HG02870 (cell line): Measurements from ENCODE around the gene PRKACB.
"Not testable (repeated sequence)": the region's sequence is repeated elsewhere in the genome, so short reads cannot be mapped to it uniquely, and the experiment has no call there.

Experiments used
- ATAC-seq: cut with Tn5 transposase; IDR thresholded peaks from one replicate; pipeline ENCODE4 v1.9.1; 2021; ENCODE audit warnings: mild to moderate bottlenecking, moderate library complexity; ENCODE audit not compliant: unreplicated experiment

Gene PRKACB

DNA sequence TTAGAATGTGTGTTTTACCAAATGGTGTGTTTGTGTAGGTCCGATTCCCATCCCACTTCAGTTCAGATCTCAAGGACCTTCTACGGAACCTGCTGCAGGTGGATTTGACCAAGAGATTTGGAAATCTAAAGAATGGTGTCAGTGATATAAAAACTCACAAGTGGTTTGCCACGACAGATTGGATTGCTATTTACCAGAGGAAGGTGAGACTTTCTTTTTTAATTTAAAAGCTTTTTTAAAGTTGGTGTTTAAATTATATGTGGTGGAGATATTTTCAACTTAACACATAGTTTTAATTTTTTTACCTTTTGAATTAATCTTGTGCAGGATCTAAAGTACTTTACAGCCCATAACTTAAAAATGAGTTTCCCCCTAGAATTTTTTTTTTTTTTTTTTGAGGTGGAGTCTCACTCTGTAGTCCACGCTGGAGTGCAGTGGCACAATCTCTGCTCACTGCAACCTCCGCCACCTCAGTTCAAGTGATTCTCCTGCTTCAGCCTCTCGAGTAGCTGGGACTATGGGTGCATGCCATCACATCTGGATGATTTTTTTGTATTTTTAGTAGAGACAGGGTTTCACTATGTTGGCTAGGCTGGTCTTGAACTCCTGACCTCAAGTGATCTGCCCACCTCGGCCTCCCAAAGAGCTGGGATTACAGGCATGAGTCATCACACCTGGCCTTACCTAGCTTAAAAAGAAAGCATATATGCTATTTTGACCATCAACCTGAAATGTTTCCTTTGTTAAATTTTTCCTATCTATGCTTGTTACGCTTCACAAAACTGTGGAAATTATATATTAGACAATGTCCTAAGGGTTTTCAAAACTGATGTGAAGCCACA is 70.3 kb downstream of the PRKACB start:
- no peak for ATAC-seq

DNA sequence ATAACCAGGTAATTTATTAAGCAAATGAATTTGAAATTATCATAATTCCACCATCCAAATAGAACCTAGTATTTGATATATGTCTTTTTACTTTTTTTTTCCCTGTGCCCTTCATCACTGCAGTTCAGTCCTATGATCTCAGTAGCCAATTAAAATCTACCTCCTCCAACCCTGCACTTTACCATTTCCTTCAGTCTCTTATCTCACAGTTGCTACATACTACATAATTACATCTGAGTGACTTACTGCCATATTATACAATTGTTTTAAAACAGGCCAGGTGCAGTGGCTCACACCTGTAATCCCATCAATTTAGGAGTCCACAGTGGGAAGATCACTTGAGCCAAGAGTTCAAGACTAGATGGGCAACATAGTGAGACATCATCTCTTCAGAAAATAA is 73.2 kb downstream of the PRKACB start:
- ATAC-seq, result no peak

DNA sequence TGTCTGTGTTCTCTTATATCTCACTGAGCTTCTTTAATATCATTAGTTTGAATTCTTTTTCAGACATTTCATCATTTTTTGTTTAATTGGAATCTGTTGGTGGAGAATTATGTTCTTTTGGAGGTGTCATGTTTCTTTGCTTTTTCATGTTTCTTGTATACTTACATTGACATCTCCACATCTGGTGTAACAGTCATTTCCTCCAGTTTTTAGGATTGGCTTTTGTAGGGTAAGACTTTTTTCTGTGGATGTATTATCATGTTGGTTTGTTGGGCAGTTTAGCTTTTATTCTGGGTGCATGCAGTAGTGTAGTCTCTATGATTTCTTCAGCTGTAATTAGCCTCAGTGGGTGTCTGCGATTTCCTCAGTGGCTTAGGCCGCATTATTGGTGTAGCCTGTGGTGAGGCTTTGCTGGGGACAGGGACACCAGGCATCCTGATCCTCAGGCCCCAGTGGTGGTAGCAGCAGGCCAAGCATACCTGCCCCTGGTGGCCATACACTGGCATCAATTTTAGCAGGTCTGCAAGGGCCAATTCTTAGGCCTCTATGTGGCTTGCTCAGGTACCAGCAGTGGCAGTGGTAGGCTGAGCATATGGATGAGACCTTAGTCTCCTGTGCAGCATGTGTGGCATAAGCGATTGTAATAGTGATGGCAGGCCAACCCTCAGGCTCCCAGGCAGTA is 79.8 kb downstream of the PRKACB start:
- no peak for ATAC-seq

DNA sequence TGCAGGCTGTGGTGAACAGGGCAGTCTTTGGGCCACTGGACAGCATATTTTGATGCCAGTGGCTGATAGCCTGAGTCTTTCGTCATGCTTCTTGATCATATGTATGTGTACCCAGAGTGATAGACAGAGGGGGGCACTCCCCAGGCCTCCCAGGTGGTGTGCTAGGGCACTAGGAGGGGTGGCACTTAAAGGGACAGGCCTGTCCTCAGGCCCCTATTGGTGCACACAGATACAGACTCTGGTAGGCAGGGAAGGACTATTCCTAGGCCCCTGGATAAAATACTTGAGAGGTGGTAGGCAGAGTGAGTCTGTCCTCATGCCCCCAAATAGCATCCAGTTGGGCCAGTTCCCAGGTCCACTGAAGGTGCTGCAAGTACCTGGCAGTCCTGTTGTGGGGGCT is 80.8 kb downstream of the PRKACB start:
- ATAC-seq, result no peak

DNA sequence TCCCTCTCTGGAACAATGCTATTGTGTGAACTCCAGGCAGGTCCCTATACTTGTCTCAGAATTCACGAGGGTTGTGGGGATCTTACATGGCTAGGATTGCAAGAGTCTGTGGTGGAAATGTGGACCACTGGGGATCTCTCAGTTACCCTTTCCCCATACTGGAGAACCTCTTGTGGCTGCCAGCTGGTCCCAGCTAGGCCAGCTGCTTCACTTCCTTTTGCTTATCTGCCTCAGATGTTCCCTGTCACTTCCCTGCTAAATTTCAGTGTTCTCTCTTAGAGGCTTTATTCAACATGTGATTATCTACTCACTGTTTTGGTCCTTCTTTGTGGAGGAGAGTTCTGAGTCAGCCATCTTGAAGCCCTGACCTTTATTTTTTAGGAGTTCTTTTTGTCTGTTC is 81.6 kb downstream of the PRKACB start:
- ATAC-seq, result no peak

DNA sequence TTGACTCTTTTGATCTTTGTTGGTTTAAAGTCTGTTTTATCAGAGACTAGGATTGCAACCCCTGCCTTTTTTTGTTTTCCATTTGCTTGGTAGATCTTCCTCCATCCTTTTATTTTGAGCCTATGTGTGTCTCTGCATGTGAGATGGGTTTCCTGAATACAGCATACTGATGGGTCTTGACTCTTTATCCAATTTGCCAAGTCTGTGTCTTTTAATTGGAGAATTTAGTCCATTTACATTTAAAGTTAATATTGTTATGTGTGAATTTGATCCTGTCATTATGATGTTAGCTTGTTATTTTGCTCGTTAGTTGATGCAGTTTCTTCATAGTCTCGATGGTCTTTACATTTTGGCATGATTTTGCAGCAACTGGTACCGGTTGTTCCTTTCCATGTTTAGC is 88.6 kb downstream of the PRKACB start:
- not testable (repeated sequence) for ATAC-seq

DNA sequence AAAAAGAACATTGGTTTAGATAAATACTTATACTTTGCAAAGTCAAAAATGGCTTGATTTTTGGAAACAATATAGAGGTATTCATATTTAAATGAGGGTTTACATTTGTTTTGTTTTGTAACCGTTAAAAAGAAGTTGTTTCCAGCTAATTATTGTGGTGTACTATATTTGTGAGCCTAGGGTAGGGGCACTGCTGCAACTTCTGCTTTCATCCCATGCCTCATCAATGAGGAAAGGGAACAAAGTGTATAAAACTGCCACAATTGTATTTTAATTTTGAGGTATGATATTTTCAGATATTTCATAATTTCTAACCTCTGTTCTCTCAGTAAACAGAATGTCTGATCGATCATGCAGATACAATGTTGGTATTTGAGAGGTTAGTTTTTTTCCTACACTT is 92.2 kb downstream of the PRKACB start:
- ATAC-seq, result no peak

DNA sequence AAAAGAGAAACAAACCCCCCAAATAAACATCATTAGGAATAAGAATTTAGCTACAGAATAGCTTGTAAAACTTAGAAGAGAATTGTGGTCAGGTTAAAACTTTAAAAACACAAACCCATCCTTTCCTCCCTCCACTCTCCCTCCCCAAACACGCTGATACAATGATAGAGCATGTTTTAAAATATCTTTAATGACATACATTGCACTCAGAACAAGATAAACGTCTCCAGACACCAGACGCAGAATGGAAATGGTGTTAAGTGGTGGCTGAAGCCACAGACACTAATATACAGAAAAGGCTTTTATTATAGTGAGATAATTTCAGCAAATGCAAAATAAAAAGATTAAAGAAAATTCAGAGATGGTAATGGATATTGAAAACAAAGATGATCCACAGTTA is 98.6 kb downstream of the PRKACB start:
- no peak for ATAC-seq

DNA sequence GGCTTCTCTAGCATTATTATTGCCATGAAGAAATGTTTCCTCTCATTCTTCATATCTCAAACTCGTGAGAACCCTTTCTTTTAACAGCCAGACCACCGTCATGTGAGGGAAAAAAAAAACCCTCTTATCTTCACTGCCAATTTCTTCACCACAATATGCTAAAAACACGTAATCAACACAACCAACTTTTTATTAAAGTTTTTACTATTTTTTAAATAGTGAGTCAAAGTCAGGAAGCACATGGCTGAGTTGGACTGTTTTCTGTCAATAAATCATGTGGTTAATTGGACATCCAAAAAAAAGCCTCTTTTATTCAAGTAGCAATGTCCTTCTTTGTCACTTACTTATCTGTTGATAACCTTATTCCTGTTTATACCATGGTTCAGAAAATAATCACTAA is 101.5 kb downstream of the PRKACB start:
- ATAC-seq, result no peak

DNA sequence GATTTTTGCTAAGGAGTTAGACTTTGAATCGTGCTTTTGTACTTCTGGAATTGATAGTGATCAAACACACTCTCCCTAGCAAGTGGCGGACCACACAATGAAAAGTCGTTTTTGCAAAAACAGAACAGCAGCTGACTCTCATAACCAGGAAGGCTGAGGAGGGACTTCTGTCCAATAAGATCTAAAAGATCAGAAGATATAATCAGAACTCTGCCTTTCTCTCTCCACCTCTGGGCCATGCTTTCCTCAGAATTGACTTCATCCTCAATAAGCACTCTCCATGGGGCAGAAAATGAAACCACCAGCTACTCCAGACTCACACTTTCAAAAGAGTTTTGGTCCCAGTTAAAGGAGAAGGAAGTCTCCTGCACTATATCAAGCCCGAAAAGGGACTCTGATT is 102.1 kb downstream of the PRKACB start:
- no peak for ATAC-seq

DNA sequence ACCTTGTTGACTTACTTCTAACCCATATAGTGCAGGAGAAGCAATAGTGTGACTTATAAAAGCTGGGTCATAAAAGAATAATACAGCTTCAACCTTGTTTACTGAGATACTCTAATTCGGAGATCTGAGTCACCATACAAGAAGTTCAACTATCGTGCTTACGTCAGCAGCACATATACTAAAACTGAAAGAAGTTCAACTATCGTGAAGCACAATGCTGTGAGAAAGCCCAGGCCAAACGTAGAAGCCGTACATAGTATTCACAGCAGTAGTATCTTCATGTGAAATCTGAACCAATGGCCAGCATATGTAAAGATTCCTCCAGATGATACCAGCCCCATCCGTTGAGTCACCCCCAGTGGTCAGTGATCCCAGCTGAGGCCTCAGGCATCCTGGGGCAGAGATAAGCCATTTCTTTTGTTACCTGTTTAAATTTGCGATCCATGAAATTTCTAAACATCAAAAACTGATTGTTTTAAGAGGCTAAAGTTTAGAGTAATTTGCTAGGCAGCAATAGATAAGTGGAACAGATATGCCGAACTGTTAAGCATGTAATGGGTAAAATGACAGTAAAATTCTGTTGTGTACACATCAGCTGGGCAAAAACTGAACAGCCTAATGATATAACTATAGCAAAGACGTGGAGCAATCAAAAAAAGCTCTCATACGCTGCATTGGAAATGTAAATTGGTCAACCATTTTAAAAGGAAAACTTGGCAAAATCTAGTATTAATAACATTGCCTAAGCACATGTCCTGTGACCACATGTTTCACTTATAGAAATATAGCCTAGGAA is 103.6 kb downstream of the PRKACB start:
- ATAC-seq, result no peak

DNA sequence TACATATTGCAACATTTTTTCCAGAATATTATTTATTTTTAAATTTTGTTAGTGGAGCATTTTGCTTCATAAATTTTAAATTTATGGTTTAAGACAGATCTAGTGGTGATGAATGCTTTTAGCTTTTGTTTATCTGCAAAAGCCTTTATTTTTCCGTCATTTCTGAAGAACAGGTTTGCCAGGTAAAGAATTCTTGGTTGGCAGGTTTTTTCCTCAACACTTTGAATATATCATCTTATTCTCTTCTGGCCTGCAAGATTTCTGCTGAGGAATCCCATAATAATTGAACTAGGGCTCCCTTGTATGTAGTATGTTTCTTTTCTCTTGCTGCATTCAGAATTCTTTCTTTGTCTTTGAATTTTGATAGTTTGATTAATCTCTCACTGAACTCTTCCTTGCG is 106.6 kb downstream of the PRKACB start:
- no peak for ATAC-seq

DNA sequence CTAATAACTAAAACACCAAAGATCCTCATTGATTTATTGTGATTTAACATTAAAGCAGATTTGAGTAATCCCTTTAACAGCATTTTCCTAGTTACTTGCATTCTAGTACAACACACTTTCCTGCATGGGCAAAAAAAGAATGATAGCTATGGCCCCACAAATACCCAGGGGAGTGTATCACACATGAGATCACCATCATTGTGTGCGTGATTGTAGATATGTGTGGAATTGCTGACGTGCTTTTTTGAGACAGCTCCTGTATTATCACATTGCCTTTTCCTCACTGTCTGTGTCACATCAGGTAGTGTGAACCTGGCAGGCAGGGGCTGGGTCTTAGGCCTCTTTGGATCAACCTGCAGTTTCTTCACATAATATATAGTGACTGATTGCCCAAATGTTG is 109.0 kb downstream of the PRKACB start:
- no peak for ATAC-seq

DNA sequence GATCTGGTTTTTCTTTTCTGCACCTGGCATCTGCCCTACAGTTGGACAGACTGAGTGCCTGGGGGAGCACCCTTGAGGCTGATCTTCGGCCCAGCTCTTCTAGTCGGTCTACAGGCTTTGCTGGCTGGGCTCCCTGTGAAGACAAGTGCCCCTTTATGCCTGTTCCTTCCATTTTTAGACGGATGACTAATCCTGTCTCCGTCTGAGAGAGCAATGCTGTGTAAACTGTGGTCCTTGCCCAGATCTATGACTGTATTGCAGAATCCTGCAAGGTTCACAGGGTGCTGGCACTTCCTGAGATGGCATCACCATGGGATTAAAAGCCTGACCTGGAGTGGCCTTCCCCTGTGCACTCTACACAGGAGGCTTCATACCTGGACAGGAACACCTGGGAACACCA is 109.8 kb downstream of the PRKACB start:
- ATAC-seq, result no peak

DNA sequence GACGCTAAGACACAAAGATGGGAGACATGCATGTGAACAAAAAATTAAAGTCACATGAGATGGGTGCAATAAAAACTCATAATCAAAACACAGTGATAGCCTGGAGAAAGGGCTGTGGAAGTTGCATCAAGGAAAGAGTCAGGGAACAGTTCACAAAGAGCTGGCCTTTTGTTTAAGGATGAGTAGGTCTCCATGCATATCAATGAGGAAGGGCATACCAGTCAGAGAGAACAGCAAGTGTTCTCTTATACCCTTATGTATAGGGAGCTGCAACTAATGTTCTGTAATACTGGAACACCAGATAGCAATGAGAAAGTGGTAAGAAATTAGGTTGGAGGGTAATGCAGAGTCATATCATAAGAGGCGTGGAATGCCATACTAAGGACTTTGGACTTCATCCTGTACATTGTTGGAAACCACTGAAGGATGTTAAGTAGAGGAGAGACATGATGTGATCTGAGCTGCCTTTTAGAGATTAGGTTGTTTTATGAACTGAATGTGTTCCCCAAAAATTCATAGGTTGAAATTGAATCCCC is 110.7 kb downstream of the PRKACB start:
- no peak for ATAC-seq

DNA sequence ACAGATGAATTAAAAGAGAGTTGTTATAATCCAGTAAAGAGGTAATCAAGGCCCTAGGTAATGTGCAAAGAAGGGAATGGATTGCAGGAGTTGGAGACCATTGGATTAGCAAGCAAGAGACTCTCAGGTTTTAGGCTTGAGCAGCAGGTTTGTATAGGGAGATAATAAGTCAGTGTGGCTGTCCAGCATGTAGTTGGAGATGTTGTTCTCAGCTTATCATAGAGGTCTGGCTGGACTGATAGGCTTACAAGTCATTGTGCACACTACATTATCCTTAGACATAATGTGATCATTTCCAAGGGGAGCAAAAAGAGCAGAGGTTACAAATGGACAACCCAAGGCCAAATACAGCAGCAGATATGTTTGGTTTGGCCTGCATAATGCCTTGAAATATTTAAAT is 111.5 kb downstream of the PRKACB start:
- no peak for ATAC-seq

DNA sequence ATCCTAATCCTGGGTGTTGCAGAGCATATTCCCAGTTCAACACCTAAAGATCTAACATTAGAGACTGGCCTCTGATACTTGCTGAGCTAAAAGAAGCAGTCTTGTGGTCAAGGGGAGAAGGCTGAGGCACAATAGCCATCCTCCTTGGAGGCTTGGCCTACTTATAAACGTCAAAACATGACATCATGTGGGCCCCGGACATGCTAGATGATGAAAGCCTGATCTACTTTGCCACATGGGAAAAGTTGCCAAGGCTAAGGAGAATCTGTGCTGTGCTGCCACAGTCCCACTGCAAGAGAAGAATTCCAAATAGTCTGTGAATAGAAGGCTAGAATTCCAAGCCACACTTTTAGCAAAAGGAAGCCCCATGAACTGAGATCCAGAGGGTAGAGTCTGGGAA is 113.5 kb downstream of the PRKACB start:
- ATAC-seq, result no peak

DNA sequence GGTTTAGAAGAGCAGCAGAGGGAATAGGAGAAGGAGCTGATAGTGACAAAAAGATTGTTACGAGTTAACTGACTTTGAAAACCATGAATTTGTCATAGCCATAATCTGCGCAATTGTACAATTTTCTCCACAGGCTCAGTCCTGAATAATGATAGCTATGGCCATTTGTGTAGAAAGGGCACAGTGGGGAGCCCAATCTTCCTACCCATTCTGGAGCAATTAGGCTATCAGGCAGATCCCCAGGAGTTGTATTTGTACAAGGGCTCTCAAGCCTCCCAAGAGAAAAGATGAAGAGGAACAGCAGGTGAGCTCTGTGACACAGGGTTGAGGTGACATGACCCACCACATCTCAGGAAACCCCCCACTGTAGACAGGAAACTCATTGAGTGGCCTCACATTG is 115.3 kb downstream of the PRKACB start:
- no peak for ATAC-seq

DNA sequence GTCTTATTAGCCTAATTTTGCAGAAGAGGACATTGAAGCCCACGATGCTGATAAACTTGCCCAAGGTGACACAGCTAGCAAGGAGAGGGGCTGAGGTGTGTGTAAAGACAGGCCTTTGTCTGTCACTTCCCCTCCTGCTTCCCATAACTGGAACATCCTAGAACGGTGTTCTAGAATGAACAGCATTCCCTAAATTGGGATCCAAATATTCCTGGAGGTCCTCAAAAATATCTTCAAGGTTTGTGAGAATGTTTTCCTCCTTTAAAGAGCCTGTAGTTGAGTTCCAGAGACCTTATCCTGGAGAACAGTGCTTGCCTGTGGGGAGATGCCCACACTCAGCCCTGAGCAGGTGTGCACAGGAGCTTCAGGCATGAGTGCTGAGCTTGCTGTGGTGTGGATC is 115.9 kb downstream of the PRKACB start:
- ATAC-seq, result no peak

DNA sequence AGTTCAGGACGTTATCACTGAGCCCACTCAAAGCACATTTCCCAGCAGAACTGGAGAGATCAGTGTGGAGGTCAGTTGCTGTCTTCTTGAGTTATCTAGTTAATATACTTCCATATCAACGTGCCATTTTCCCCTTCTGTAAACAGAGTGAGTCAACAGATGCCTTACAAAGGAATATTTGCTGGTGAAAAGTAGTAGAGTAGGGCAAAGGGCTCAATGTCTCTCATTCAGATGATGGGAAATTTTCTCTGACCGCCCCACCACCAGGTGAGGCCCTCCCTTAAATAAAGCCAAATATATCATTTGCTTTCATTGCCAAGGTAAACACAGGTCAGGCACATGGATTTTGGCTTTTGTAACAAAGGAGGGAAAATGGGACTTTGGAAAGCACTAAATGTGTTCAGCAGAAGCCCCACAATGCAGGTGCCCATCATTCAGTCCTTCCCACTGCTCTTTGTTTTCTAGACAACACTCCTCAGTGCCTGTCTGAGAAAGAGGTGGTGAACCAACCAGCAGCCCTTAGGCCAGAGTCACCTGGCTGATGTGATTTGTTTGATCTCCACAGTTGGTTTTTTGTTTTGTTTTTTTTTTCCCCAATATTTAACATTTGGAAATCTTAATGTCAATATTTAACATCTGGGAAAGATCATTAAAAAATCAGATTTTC is 116.9 kb downstream of the PRKACB start:
- ATAC-seq, result no peak

DNA sequence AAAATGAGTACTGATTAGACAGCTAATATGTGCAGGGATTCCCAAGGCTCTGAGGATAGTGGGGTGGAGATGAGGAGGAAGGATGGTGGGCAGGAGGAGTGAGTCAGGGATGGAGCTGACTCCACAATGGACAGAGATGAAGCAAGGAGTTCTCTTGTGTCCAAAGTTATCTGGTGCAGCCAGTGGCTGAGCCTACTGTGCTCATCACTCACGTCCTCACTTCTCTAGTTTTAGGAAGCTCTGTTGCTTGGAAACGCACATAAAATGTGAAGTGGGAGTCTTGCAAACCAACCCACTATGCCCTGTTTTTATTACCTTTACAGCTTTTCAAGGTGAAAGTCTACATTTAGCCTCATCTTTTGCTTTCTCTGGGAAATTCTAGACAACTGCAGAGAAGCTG is 120.9 kb downstream of the PRKACB start:
- no peak for ATAC-seq
